Retinal pigment epithelial cell (primary cell): ENCODE data around the gene MCM3.

ENCODE experiments used
- DNase-seq: peaks from one replicate; pipeline ENCODE4 v3.0.0-alpha.2; 2010; ENCODE audit warnings: low read depth
- H3K4me3 ChIP-seq: 2 replicates; pipeline ENCODE4 v1.5.1; 2011; ENCODE audit warnings: mild to moderate bottlenecking, low read length, control low read depth, moderate library complexity
- TF ChIP-seq, protein P1 (sequence below): conservative IDR thresholded peaks from 2 replicates; pipeline ENCODE4 v1.5.1; 2011; ENCODE audit warnings: low read depth, low read length, control low read depth, inconsistent platforms

The MCM3 gene

DNA sequence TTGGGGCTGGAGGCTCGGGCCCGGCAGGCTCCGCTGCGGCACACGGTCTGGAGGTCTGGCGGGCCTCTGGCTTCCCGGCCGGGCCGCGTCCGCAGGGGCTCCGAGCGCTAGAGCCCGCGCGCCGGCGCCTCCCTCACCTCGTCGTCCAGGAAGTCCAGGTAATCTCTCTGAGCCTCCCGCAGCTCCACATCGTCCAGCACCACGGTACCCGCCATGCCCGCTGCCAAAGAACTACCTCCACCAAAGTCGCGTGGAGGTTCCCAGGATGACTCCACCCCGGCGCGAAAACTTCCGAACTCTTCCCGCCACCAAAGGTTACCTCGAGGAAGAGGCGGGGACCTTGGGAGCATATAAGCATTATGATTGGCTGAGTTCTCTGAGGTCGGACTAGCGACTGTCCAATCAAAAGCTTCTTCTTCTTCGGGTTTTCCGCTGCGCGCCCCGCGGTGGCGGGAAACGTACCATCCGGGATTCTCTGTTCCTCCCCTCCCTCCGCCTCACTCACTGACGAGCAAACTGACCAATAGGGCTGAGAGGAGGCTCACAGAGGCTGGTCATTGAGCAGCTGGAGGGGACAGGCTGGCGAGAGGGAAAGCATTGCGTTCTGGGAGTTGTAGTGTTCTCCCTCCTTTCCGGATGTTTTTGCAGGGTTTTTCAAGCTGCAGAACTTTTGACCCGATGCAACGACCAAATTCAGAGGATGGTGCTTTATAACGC, at the start of gene MCM3:
MCM3 (minus strand) TSS at position 283 of the 717 bp plus-strand sequence; CDS start at position 215, 68 bp downstream.
- TF ChIP-seq, protein P1, sequence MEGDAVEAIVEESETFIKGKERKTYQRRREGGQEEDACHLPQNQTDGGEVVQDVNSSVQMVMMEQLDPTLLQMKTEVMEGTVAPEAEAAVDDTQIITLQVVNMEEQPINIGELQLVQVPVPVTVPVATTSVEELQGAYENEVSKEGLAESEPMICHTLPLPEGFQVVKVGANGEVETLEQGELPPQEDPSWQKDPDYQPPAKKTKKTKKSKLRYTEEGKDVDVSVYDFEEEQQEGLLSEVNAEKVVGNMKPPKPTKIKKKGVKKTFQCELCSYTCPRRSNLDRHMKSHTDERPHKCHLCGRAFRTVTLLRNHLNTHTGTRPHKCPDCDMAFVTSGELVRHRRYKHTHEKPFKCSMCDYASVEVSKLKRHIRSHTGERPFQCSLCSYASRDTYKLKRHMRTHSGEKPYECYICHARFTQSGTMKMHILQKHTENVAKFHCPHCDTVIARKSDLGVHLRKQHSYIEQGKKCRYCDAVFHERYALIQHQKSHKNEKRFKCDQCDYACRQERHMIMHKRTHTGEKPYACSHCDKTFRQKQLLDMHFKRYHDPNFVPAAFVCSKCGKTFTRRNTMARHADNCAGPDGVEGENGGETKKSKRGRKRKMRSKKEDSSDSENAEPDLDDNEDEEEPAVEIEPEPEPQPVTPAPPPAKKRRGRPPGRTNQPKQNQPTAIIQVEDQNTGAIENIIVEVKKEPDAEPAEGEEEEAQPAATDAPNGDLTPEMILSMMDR, result no peak
- peak within 1 kb of the TSS; percentile 84 for H3K4me3 ChIP-seq
- peak; percentile 97 for DNase-seq

DNA sequence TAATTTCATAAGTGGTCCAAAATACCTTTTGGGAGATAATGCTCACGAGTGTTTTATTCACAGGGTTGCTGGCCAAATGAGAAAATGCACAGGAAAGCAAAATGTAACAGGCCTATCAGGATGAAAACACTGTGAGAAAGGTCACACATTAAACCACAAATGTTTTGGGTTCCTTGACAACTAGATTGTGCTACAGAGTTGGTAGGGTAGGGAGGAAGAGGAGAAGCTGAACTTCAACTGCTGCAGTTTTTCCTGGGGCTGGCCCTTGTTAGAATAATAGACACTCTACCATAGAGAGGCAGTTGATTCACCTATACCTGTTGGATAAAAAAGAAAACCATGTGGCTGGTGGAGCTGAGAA, 49.3 kb upstream of the MCM3 start:
- TF ChIP-seq, protein P1, result no peak
- DNase-seq, result no peak
- no peak overlapping the region for H3K4me3 ChIP-seq

DNA sequence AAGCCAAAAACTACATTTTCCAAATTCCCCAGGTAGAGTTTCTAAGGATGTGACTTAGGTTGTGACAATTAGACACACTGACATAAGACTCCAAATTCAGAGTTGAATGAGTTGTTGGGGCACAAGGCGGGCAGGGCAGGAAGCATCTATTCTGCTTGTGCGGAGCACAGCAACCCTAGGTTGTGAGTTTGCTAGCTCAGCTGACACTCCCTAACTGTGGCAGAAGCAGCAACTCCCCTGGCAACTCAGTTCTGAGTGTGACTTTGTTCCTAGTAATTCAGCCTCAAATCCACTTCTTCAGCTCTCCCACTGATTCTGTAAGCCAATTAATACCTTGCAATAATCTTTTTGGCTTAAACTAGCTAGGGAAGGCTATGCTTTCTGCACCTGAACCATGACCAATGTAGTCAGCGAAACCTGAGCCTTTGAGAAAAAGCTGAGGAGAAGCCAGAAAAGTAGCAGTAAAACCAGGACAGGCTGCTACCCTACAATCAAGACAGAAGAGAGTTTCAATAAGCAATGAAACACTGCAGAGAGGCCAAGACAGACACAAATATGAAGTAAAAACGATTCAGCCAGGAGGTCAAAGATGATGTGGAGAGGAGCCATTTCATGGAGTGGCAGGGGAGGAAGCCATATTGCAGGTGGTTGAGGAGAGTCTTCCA, 47.4 kb upstream of the MCM3 start:
- H3K4me3 ChIP-seq, result no peak overlapping the region
- TF ChIP-seq, protein P1, result no peak
- DNase-seq, result no peak

DNA sequence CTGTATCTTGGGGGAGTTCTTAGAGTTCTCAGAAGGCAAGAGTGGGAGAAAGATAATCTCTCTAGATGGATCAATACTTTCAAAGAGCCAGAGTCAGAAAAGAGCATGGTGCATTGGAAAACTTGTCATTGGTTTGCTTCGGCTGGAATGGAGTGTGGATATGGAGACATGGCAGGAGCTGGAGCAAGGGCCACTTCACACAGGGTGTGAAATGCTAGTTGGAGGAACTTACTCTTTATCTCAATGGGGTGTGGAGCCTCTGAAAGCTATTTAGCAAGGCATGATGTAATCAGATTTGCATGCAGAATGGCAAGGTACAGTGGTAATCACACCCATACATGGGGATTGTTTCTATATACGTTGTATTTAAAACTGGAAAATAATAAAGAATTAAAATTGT, 45.9 kb upstream of the MCM3 start:
- DNase-seq, result no peak
- TF ChIP-seq, protein P1, result no peak
- H3K4me3 ChIP-seq, result no peak overlapping the region

DNA sequence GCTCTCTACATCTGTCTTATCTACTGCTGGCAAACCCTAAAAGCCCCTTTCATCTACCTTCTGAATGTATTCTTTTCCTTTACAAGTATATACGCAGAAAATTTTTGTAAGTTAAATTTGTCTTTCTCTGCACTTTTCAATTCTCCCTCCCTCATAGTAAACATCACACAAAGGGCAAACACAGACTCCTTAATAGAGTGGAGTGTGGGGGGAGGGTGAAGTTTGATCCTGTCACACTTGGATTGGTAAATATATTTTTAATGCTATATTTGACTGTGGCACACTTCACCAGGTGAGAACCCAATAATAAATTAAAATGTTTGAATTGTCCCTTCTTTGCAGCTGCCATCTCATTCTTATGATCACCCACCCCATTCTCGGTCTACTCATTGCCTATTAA, 44.2 kb upstream of the MCM3 start:
- no peak for DNase-seq
- H3K4me3 ChIP-seq, result no peak overlapping the region
- TF ChIP-seq, protein P1, result no peak

DNA sequence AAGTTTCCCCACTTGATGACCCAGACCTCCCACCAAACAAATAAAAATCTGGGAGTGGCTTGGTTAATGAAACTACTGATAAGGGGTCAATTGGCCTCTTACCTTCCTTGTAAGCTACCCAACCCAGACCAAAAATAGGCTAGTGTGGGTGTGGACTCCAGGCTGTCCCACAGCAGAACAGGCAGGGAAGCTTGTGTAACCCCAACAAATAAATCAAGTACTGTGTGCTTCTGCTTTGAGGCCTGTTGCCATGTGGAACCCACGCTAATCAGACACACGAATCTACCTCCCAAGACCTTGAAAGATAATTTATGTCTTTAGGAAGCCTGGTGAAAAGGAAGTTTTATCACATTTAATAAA, 43.7 kb upstream of the MCM3 start:
- no peak for DNase-seq
- TF ChIP-seq, protein P1, result no peak
- H3K4me3 ChIP-seq, result no peak overlapping the region
